Muscle layer of colon (tissue), 2 donors: Measurements from ENCODE around the gene UGT1A6.

Experiments used
- H3K27ac ChIP-seq: one replicate; pipeline ENCODE4 v1.7.0; 2013; ENCODE audit warnings: low read depth, mild to moderate bottlenecking, low read length, moderate library complexity
- H3K27me3 ChIP-seq, 2 donors: one replicate each; pipeline ENCODE4 v1.7.0; 2013; ENCODE audit warnings: low read length in 2 of 2, mild to moderate bottlenecking in 2 of 2; ENCODE audit not compliant: insufficient read depth in 2 of 2, control insufficient read depth in 1 of 2
- H3K36me3 ChIP-seq: one replicate; pipeline ENCODE4 v1.7.0; 2013; ENCODE audit warnings: mild to moderate bottlenecking, low read length; ENCODE audit not compliant: insufficient read depth
- H3K4me1 ChIP-seq: one replicate; pipeline ENCODE4 v1.7.0; 2013; ENCODE audit warnings: mild to moderate bottlenecking, low read length; ENCODE audit not compliant: insufficient read depth
- H3K4me3 ChIP-seq, 2 donors: one replicate each; pipeline ENCODE4 v1.7.0; 2013; ENCODE audit warnings: low read length in 2 of 2, low read depth in 1 of 2, mild to moderate bottlenecking in 1 of 2, moderate library complexity in 1 of 2
- H3K9ac ChIP-seq: one replicate; pipeline ENCODE4 v1.7.0; 2013; ENCODE audit warnings: low read length
- H3K9me3 ChIP-seq: one replicate; pipeline ENCODE4 v1.7.0; 2013; ENCODE audit warnings: mild to moderate bottlenecking, low read length
- donor health status: abdominal sarcoma.
- donor health status: Adenocarcinoma of cecum.

UGT1A6 gene

DNA sequence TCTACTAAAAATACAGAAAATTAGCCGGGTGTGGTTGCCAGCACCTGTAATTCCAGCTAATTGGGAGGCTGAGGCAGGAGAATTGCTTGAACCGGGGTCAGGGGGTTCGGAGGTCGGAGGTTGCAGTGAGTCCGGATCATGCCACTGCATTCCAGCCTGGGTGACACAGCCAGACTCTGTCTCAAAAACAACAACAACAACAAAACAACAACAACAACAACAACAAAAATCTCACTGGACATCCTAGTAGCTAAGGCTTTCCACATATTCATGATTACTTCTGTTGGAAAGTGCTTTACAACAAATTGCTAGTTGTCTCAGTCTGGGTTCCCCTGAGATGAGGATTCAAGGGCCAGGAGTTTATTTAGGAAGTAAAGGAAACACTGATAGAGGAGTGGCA is 81.2 kb downstream of the UGT1A6 start:
- no peaks in the 10 kb centered on the region for H3K27me3 ChIP-seq
- H3K4me1 ChIP-seq = no peaks in the 10 kb centered on the region
- no peaks in the 10 kb centered on the region for H3K36me3 ChIP-seq
- no peak overlapping the region for H3K27ac ChIP-seq
- no peak overlapping the region for H3K4me3 ChIP-seq
- no peaks in the 10 kb centered on the region for H3K9me3 ChIP-seq
- no peak overlapping the region for H3K9ac ChIP-seq

DNA sequence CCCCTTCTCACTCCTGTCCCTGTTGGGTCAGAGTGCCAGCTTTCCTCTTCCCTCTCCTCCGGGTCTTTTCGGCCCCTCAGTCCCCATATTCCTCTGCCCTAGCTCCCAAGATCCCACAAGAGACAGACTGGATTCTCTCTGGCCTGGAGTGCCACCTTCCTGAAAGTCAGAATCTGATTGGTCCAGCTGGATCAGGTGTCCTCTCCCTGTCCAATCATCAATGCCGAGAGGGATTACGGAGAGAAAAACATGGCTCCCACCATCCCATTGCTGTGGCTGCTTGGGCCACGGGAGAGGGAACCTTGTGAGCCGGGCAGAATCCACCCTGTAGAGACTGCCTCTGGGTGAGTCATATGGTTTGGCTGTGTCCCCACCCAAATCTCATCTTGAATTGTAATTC is 82.7 kb downstream of the UGT1A6 start:
- H3K9ac ChIP-seq = no peak overlapping the region
- H3K27ac ChIP-seq = no peak overlapping the region
- H3K4me1 ChIP-seq = no peaks in the 10 kb centered on the region
- no peaks in the 10 kb centered on the region for H3K27me3 ChIP-seq
- H3K36me3 ChIP-seq = no peaks in the 10 kb centered on the region
- H3K9me3 ChIP-seq = no peaks in the 10 kb centered on the region
- no peak overlapping the region for H3K4me3 ChIP-seq

DNA sequence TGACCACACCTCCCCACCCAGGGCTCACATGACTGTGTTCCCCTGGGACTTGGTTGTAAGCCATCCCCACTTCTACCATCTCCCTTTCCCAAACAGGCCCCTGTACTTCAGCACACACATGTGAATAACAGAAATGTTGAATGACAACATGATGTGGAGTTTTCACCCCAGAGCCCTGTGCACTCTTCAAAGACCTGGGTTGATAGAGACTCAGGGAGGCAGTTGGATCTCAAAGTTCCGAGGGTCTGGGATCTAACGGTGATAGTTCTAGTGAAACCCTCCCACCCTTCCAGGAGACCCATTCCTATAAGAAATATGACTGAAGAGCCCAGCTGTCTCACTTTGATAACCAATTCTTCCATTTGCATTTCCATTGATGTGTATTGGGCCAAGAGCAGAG is 85.3 kb downstream of the UGT1A6 start, which contains the start of gene MROH2A:
TSS of gene MROH2A (plus strand) at position 301 of the 400 bp plus-strand sequence. CDS start 1,029 bp downstream, outside the sequence.
- H3K27me3 ChIP-seq = no peaks in the 10 kb centered on the region
- no peak within 1 kb of the TSS for H3K4me3 ChIP-seq
- no peaks in the 10 kb centered on the region for H3K9me3 ChIP-seq
- H3K9ac ChIP-seq = no peak within 1 kb of the TSS
- H3K36me3 ChIP-seq = no peaks in the 10 kb centered on the region
- no peak within 1 kb of the TSS for H3K27ac ChIP-seq
- no peaks in the 10 kb centered on the region for H3K4me1 ChIP-seq

DNA sequence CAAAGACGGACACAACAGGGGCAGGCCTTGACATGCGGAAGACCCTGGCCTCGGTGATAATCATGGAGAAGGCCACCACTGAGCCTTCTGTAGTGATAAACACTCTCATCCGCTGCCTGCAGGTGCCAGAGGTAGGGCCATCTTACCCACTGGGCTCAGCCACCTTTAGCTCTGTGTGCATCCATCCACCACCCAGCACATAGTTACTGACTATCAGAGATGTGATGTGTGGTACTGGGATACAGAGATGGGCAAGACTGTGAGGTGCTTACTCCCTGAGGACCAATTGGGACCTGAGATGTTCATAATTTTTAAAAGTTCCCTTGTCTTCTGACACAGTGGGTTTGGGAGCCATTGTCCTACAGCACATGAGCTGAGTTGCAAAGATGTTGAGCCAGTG is 87.0 kb downstream of the UGT1A6 start:
- no peak overlapping the region for H3K4me3 ChIP-seq
- no peaks in the 10 kb centered on the region for H3K27me3 ChIP-seq
- H3K9me3 ChIP-seq = no peaks in the 10 kb centered on the region
- no peak overlapping the region for H3K27ac ChIP-seq
- no peaks in the 10 kb centered on the region for H3K4me1 ChIP-seq
- no peak overlapping the region for H3K9ac ChIP-seq
- no peaks in the 10 kb centered on the region for H3K36me3 ChIP-seq

DNA sequence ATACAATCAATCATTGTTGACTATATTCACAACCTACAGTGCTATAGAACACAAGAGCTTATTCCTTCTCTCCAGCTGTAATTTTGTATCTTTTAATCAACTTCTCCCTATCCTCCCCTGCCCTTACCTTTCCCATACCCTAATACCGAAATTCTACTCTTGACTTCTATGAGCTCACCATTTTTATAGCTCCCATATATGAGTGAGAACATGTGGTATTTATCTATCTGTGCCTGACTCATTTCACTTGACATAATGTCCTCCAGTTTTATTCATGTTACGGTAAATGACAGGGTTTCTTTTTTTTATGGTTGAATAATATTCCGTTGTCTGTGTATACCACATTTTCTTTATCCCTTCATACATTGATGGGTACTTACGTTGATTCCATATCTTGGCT is 88.1 kb downstream of the UGT1A6 start:
- Histone ChIP-seq H3K27me3 (no peaks in the 10 kb centered on the region), H3K36me3 (no peaks in the 10 kb centered on the region), H3K27ac (no peak overlapping the region), H3K9me3 (no peaks in the 10 kb centered on the region), H3K4me1 (no peaks in the 10 kb centered on the region), H3K4me3 (no peak overlapping the region), H3K9ac (no peak overlapping the region)

DNA sequence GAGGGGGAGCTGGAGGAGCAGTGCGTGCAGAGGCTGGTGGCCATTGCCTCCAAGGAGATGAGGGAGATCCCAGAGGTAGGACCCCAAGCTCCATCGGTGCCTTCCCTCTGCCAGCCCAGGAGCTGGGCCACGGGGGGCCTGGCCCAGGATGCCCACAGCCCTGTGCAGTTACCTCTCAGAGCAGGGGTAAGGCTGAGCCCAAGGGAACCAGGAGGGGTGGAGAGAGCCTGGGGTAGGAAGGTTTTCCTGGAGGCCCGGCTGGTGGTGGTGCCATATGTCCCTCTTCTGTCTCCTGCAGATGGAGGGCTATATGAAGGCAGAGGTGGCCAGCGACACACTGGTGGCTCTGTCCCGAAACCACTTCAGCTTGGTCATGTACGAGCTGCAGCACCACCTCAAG is 96.9 kb downstream of the UGT1A6 start:
- Histone ChIP-seq H3K4me1 (no peaks in the 10 kb centered on the region), H3K27ac (no peak overlapping the region), H3K36me3 (no peaks in the 10 kb centered on the region), H3K27me3 (no peaks in the 10 kb centered on the region), H3K9me3 (no peaks in the 10 kb centered on the region), H3K9ac (no peak overlapping the region), H3K4me3 (no peak overlapping the region)

DNA sequence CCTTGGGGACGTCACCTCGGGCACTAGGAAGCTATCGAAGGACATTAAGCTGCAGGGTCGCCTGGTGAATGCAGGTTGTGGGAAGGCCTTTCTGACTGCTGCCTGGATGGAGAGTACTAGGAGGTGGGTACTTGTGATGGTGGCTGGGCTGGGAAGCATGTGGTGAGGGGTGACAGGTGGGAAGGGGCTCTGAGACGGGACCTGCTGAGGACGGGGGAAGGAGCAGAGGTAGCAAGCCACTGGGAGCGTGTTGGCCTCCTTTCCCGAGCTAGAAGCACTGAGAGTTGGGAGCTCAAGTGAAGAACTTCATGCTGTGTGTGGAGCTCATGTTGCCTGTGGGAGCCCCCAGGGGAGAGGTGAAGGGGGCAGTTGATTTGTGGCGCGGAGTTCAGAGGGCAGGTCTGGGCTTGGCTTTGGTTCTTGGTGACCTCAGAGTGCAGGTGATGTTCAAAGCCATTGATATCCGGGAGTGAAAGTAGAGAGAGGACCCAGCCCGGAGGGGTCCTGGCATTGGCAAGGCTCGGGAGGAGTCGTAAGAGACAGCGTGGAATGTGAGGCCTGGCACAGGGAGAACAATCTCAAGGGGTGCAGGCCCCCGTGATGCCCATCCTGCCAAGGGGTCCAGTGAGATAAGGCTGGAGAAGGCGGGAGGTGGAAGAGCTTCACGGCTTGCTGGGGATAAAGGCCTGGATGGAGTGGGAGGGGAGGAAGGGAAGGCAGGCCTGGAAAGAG is 98.6 kb downstream of the UGT1A6 start:
- H3K27me3 ChIP-seq = no peaks in the 10 kb centered on the region
- H3K9me3 ChIP-seq = no peaks in the 10 kb centered on the region
- H3K36me3 ChIP-seq = no peaks in the 10 kb centered on the region
- H3K4me3 ChIP-seq = no peak overlapping the region
- H3K27ac ChIP-seq = no peak overlapping the region
- no peak overlapping the region for H3K9ac ChIP-seq
- no peaks in the 10 kb centered on the region for H3K4me1 ChIP-seq

DNA sequence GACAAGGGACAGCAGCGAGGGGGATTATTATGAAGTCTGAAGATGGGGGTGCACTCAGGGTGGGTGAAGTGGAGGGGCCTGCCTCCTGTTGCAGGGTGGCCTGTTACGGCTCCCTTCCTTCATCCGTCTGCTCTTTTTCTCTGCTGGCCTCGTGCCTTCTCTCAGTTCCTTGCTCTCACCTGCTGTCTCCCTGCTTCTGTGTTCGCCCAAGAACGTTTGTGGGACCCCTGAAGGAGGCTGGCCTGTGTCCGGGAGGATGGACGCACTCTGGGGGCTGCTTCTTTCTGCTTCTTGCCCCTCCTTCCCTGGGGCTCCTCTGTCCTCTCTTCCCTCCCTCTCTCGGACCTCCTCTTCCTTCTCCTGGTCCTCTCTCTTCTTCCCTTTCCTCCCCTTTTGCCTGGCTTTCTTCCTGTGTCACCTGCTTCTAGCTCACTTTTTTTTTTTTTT is 99.2 kb downstream of the UGT1A6 start:
- no peak overlapping the region for H3K9ac ChIP-seq
- no peaks in the 10 kb centered on the region for H3K27me3 ChIP-seq
- no peak overlapping the region for H3K4me3 ChIP-seq
- H3K27ac ChIP-seq = no peak overlapping the region
- no peaks in the 10 kb centered on the region for H3K36me3 ChIP-seq
- no peaks in the 10 kb centered on the region for H3K4me1 ChIP-seq
- no peaks in the 10 kb centered on the region for H3K9me3 ChIP-seq

DNA sequence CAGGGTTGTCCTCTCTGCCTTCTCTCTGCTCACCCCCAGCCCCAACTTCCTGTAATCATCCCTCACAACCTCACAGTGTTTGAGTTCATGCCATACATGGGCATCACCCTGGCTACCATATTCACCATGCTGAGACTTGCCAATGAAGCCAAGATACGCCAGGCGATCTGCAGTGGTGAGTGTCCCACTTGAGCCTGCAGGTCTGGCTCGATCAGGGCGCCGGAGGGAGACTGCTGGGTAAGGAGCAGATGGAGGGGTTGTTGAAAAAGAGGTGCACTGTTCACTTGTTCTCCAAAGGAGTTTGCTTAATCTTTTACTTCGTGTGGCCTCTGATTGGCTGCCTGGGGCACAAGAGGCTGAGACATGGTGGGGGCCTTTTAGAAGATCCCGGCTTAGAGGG is 100.0 kb downstream of the UGT1A6 start:
- H3K36me3 ChIP-seq = no peaks in the 10 kb centered on the region
- H3K4me1 ChIP-seq = no peaks in the 10 kb centered on the region
- H3K27ac ChIP-seq = no peak overlapping the region
- no peak overlapping the region for H3K4me3 ChIP-seq
- no peaks in the 10 kb centered on the region for H3K9me3 ChIP-seq
- H3K27me3 ChIP-seq = no peaks in the 10 kb centered on the region
- H3K9ac ChIP-seq = no peak overlapping the region

DNA sequence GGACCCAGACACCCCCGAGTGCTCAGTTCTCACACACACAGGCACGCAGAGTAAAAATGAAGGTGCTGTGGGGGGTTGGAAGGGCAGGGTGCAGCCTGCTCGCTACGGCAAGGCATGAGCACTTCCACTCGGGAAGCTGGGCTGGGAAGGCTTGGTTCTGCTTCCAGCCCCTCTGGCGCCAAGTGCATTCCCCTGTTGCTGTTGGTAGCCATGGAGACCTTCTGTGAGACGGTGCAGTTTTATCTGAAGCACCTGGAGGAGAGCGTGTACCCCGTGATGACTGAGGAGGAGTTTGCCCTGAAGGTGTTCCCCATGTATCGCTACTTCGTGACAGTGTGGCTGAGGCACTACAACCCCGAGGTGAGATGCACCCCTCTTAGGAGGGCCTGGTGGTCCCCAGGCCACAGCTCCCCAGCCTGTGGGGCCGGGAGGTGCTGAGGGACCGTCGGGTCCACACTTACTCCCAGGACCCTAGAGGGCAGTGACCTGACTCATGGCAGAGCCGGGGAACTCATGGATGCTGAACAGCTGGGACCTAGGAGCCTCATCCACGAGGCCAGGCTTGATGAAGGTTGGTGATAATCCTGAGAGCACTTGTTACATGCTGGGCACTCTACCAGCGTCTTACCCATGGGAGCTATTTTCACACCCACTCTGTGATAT is 100.9 kb downstream of the UGT1A6 start:
- Histone ChIP-seq H3K9ac (no peak overlapping the region), H3K4me3 (no peak overlapping the region), H3K36me3 (no peaks in the 10 kb centered on the region), H3K9me3 (no peaks in the 10 kb centered on the region), H3K4me1 (no peaks in the 10 kb centered on the region), H3K27ac (no peak overlapping the region), H3K27me3 (no peaks in the 10 kb centered on the region)

DNA sequence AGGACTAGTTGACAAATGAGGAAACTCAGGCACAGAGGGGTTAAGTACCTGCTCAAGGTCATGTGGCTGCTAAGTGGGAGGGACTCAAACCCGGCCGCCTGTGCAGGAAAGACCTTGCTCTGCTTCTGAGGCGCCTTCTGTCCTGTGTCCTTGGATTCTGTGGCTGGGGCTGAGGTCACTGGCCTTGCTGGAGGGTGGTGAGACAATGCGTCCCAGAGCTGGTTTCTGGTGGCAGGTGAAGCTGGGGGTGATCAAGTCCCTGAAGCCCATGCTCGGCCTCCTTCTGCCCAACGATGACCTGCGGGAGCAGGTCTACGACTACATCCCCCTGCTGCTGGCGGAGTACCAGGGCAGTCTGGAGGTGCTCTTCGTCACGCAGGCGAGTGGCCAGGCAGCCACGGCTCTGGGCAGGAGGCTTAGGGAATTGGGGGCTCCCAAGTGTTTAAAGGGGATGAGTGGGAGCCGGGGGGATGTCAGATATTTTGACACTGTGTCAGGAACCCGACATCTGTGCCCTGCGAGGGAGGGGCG is 101.5 kb downstream of the UGT1A6 start:
- H3K4me1 ChIP-seq = no peaks in the 10 kb centered on the region
- H3K9ac ChIP-seq = no peak overlapping the region

More for the DNA sequence above, 101.5 kb downstream of the UGT1A6 start:
- H3K27me3 ChIP-seq = no peaks in the 10 kb centered on the region
- no peaks in the 10 kb centered on the region for H3K36me3 ChIP-seq
- no peak overlapping the region for H3K4me3 ChIP-seq
- no peak overlapping the region for H3K27ac ChIP-seq
- no peaks in the 10 kb centered on the region for H3K9me3 ChIP-seq
